Measurements from ENCODE around the gene CCND3. TPM values are rescaled to one million over a fixed set of nuclear protein-coding genes. Genes with fewer than 3 reads are reported as not detected.

The CCND3 gene
- total RNA-seq, 2 donors from 2014 or later: 8.5 to 11.7 TPM

DNA sequence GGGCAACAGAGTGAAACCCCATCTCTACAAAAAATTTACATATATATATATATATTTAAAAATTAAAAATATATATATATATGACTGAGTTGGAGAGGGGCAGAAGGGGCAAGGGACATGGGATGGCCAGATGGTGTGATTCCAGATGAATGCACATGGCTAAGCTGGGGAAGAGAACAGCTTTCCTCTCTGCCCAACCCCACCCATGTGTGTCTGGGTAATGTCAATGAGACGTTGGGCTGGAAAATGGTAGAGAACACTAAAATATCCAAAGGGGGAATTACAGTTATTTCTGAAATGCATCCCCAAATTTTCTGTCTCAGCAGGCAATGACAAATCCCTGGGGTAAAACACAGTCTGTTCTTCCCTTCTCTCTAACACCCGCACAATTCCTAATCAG lies 31.2 kb upstream of the CCND3 start:
- H3K27ac ChIP-seq (ENCODE audit: low read depth, low read length): no peak overlapping the region
- Mint-ChIP-seq H3K27me3 (ENCODE audit: insufficient read depth) (no peaks in the 10 kb centered on the region), H3K9me3 (no peaks in the 10 kb centered on the region), H3K4me3 (no peak overlapping the region), H3K4me1 (peaks cover 4% of the 10 kb centered on the region), H3K36me3 (ENCODE audit: low read depth) (no peaks in the 10 kb centered on the region), H3K27ac (no peak overlapping the region)
- DNase-seq: no peak
- H3K36me3 ChIP-seq (ENCODE audit: control insufficient read depth, insufficient read depth, low read length): no peaks in the 10 kb centered on the region
- TF ChIP-seq, protein P1, sequence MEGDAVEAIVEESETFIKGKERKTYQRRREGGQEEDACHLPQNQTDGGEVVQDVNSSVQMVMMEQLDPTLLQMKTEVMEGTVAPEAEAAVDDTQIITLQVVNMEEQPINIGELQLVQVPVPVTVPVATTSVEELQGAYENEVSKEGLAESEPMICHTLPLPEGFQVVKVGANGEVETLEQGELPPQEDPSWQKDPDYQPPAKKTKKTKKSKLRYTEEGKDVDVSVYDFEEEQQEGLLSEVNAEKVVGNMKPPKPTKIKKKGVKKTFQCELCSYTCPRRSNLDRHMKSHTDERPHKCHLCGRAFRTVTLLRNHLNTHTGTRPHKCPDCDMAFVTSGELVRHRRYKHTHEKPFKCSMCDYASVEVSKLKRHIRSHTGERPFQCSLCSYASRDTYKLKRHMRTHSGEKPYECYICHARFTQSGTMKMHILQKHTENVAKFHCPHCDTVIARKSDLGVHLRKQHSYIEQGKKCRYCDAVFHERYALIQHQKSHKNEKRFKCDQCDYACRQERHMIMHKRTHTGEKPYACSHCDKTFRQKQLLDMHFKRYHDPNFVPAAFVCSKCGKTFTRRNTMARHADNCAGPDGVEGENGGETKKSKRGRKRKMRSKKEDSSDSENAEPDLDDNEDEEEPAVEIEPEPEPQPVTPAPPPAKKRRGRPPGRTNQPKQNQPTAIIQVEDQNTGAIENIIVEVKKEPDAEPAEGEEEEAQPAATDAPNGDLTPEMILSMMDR (conservative IDR thresholded peaks at IDR 0.05): no peak
- H3K9ac ChIP-seq (ENCODE audit: extremely low read depth, low read length, poor library complexity, severe bottlenecking): no peak overlapping the region
- no peak overlapping the region for H3K4me3 ChIP-seq (ENCODE audit: low read length)
- 95 to 100% methylated on average over 1 to 2 of the region's 2 CpGs for WGBS, 2 experiments (ENCODE audit: insufficient coverage in 1 of 2, insufficient read length in 1 of 2)
- H3K4me1 ChIP-seq (ENCODE audit: control insufficient read depth, insufficient read depth, low read length): no peaks in the 10 kb centered on the region
- H3K9me3 ChIP-seq (ENCODE audit: control insufficient read depth, low read length): no peaks in the 10 kb centered on the region
- no peaks in the 10 kb centered on the region for H3K27me3 ChIP-seq (ENCODE audit: control insufficient read depth, insufficient read depth, low read length, poor library complexity, severe bottlenecking)

DNA sequence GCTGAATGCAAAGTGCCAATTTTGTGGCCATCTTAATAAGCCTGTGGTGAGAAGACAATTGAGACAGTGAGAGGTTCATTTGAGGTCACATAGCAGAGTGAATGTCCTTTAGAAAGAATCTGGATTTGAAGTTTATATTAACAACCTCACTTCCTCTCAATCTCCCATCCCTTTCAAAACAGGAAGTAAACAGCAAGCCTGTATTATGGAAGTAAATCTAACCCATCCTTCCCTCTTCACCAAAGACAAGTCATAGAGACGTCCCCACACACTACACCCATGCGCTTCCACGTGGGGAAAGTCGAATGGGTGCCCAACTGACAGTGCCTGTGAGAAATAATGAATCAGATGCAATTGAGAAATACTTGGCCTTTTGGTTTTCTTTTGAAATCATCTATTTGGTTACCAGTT lies 28.8 kb upstream of the CCND3 start:
- no peaks in the 10 kb centered on the region for H3K36me3 ChIP-seq (ENCODE audit: control insufficient read depth, insufficient read depth, low read length)
- no peak overlapping the region for H3K4me3 Mint-ChIP-seq
- TF ChIP-seq, protein P1 (conservative IDR thresholded peaks at IDR 0.05): no peak
- DNase-seq: no peak
- no peaks in the 10 kb centered on the region for H3K36me3 Mint-ChIP-seq (ENCODE audit: low read depth)
- H3K27ac Mint-ChIP-seq: no peak overlapping the region
- no peak overlapping the region for H3K4me3 ChIP-seq (ENCODE audit: low read length)
- no peak overlapping the region for H3K27ac ChIP-seq (ENCODE audit: low read depth, low read length)
- H3K4me1 Mint-ChIP-seq: peaks cover 17% of the 10 kb centered on the region
- no peak overlapping the region for H3K9ac ChIP-seq (ENCODE audit: extremely low read depth, low read length, poor library complexity, severe bottlenecking)
- no peaks in the 10 kb centered on the region for H3K27me3 ChIP-seq (ENCODE audit: control insufficient read depth, insufficient read depth, low read length, poor library complexity, severe bottlenecking)
- H3K4me1 ChIP-seq (ENCODE audit: control insufficient read depth, insufficient read depth, low read length): no peaks in the 10 kb centered on the region
- 88 to 100% methylated on average over 1 to 4 of the region's 4 CpGs for WGBS, 2 experiments (ENCODE audit: insufficient coverage in 1 of 2, insufficient read length in 1 of 2)
- H3K27me3 Mint-ChIP-seq (ENCODE audit: insufficient read depth): no peaks in the 10 kb centered on the region
- no peaks in the 10 kb centered on the region for H3K9me3 ChIP-seq (ENCODE audit: control insufficient read depth, low read length)
- H3K9me3 Mint-ChIP-seq: no peaks in the 10 kb centered on the region

DNA sequence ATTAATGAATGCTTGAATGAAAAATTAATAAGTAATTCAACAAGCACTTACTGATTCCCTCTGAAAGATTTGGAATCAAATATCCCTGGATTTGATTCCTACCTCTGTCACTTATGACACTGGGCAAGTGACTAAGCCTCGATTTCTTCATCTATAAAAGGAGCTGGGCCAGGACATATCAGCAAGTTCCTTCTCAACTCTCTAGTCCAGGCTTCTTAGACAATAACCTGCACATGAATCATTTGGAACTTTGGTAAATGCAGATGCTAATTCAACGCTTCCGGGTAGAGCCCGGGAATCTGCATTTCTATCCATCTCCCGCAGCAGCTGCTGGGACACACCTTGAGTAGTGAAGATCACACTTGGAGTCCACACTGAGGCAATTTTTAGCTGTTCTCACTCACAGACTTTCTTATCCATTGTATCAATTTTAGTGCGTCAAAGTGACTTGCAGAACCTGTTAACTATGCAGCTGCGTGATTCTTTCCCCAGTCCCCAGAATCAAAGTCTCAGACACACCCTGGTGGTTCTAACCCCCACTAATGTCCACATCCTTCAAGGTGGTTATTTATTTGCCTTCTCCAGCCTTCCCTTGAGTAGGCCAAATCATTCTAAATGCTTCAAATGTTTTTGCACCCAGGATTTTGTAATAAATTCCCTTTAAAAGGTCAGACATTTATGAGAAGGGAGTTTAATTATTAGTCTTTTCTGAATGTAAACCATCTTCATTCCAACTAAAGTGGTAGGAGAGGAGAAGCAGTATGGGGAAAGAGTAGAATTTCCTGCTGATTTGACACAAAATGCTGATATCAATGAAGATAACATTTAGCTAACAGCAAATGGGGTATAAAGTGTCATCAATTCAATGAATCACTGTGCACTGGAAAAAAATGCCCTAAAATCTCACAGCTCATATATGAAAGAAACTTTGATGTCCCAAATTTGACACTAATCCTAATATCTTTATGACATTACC lies 26.0 kb upstream of the CCND3 start:
- Histone ChIP-seq H3K9ac (ENCODE audit: extremely low read depth, low read length, poor library complexity, severe bottlenecking) (no peak overlapping the region), H3K27ac (ENCODE audit: low read depth, low read length) (peak overlapping the region; percentile 48), H3K27me3 (ENCODE audit: control insufficient read depth, insufficient read depth, low read length, poor library complexity, severe bottlenecking) (no peaks in the 10 kb centered on the region), H3K4me3 (ENCODE audit: low read length) (no peak overlapping the region), H3K36me3 (ENCODE audit: control insufficient read depth, insufficient read depth, low read length) (no peaks in the 10 kb centered on the region), H3K9me3 (ENCODE audit: control insufficient read depth, low read length) (no peaks in the 10 kb centered on the region), H3K4me1 (ENCODE audit: control insufficient read depth, insufficient read depth, low read length) (no peaks in the 10 kb centered on the region)
- 82 to 86% methylated on average over 7 of the region's 7 CpGs for WGBS, 2 experiments (ENCODE audit: insufficient coverage in 1 of 2, insufficient read length in 1 of 2)
- Mint-ChIP-seq H3K27me3 (ENCODE audit: insufficient read depth) (no peaks in the 10 kb centered on the region), H3K4me3 (no peak overlapping the region), H3K27ac (peak overlapping the region; percentile 3), H3K4me1 (peaks cover 16% of the 10 kb centered on the region), H3K36me3 (ENCODE audit: low read depth) (no peaks in the 10 kb centered on the region), H3K9me3 (no peaks in the 10 kb centered on the region)
- TF ChIP-seq, protein P1 (conservative IDR thresholded peaks at IDR 0.05): no peak
- peak; percentile 59 for DNase-seq

All from endodermal cell (in vitro differentiated cells).